ENCODE measurements around the gene PRKAB1. TPM values are rescaled to one million over a fixed set of nuclear protein-coding genes. Genes with fewer than 3 reads are reported as not detected.

PRKAB1 gene
- total and polyA plus RNA-seq, 7 experiments from 2014 or later, result 23.5 to 54.7 (median 43.3) TPM

DNA sequence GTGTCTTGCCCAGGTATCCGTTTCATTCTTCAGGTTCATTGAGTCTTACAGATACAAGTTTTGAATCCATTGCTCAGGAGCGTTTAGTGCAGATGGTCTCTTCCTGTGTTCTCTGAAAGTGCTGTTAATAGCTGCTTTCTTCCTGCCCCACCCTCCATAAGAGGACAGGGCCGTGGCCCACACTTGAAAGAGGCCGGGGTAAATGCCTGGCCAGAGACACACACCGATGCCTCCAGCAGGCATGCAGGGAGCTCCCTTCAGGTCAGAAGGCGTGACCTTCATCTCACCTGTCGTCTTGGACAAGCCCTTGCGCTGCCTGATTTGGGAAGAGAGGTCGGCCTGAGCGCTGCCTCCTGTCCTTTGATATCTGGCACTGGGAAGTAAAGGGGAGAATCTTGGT, 11.6 kb downstream of the PRKAB1 start:
- no peak overlapping the region for H3K27ac Mint-ChIP-seq
- intact Hi-C loops (cut with micrococcal nuclease), result no loop called here
- H3K36me3 ChIP-seq (ENCODE audit: control insufficient read depth in 2 of 3, insufficient read depth in 3 of 3, low read length in 3 of 3), result peaks cover 15 to 77% (median 16%) of the 10 kb centered on the region in 3 experiments
- peaks cover 0 to 26% (median 8%) of the 10 kb centered on the region in 7 donors for H3K4me1 Mint-ChIP-seq
- H3K27me3 Mint-ChIP-seq, result no peaks in the 10 kb centered on the region
- no peak overlapping the region for H3K27ac ChIP-seq (ENCODE audit: low read depth, low read length)
- ChIA-PET POLR2A (no interaction called here), CTCF (interaction anchor here (1.8 kb wide), 1 partner anchor 11 kb away, joined by 4 read pairs; the partner anchor contains the start of gene PRKAB1)
- H3K36me3 Mint-ChIP-seq, result peaks cover 13 to 58% (median 27%) of the 10 kb centered on the region in 5 donors
- H3K4me3 Mint-ChIP-seq, result no peak overlapping the region
- ATAC-seq (no peak), DNase-seq (no peak)
- no peak overlapping the region for H3K4me3 ChIP-seq (ENCODE audit: low read length)
- no peaks in the 10 kb centered on the region for H3K9me3 ChIP-seq (ENCODE audit: control insufficient read depth in 2 of 3, low read length in 3 of 3)
- H3K9me3 Mint-ChIP-seq, result no peaks in the 10 kb centered on the region
- H3K27me3 ChIP-seq (ENCODE audit: control insufficient read depth in 2 of 2, insufficient read depth in 2 of 2, low read length in 2 of 2), result no peaks in the 10 kb centered on the region
- H3K4me1 ChIP-seq (ENCODE audit: control insufficient read depth in 2 of 2, insufficient read depth in 2 of 2, low read length in 2 of 2), result no peaks in the 10 kb centered on the region

GRCh38 chr12:119681111-119681510, 13.2 kb downstream of the PRKAB1 start:
- intact Hi-C loops (cut with micrococcal nuclease), result loop anchor here in 1 of 2 donors (5.0 kb wide), 1 partner anchor 516 kb away; no protein-coding TSS in a partner anchor
- H3K27me3 Mint-ChIP-seq, result no peaks in the 10 kb centered on the region
- no peak overlapping the region for H3K4me3 ChIP-seq (ENCODE audit: low read length)
- no peaks in the 10 kb centered on the region for H3K27me3 ChIP-seq (ENCODE audit: control insufficient read depth in 2 of 2, insufficient read depth in 2 of 2, low read length in 2 of 2)
- ATAC-seq, result no peak
- no peaks in the 10 kb centered on the region for H3K9me3 ChIP-seq (ENCODE audit: control insufficient read depth in 2 of 3, low read length in 3 of 3)
- H3K4me1 ChIP-seq (ENCODE audit: control insufficient read depth in 2 of 2, insufficient read depth in 2 of 2, low read length in 2 of 2), result no peaks in the 10 kb centered on the region
- H3K27ac Mint-ChIP-seq, result peak overlapping the region in 2 of 9 donors; percentile 2 to 36
- peaks cover 7 to 61% (median 14%) of the 10 kb centered on the region in 3 experiments for H3K36me3 ChIP-seq (ENCODE audit: control insufficient read depth in 2 of 3, insufficient read depth in 3 of 3, low read length in 3 of 3)
- H3K4me1 Mint-ChIP-seq, result peaks cover 0 to 21% (median 6%) of the 10 kb centered on the region in 7 donors
- H3K27ac ChIP-seq (ENCODE audit: low read depth, low read length), result no peak overlapping the region
- H3K9me3 Mint-ChIP-seq, result no peaks in the 10 kb centered on the region
- ChIA-PET POLR2A (no interaction called here), CTCF (no interaction called here)
- peaks cover 10 to 48% (median 25%) of the 10 kb centered on the region in 5 donors for H3K36me3 Mint-ChIP-seq
- DNase-seq, result no peak
- H3K4me3 Mint-ChIP-seq, result no peak overlapping the region

GRCh38 chr12:119681728-119682638, 14.1 kb downstream of the PRKAB1 start:
- intact Hi-C loops (cut with micrococcal nuclease), result loop anchor here in 1 of 2 donors (5.0 kb wide), 1 partner anchor 515 kb away; no protein-coding TSS in a partner anchor
- Mint-ChIP-seq H3K9me3 (no peaks in the 10 kb centered on the region), H3K27me3 (no peaks in the 10 kb centered on the region), H3K4me3 (peak overlapping the region in 1 of 10 donors; percentile 56), H3K4me1 (peaks cover 0 to 21% (median 6%) of the 10 kb centered on the region in 7 donors), H3K27ac (peak overlapping the region in 8 of 9 donors; percentile 49 to 89 (median 80)), H3K36me3 (peaks cover 4 to 39% (median 16%) of the 10 kb centered on the region in 5 donors)
- H3K27ac ChIP-seq (ENCODE audit: low read depth, low read length), result no peak overlapping the region
- CTCF ChIA-PET, result interaction anchor here (0.6 kb wide), 1 partner anchor 1274 kb away, joined by 3 read pairs; no protein-coding TSS in a partner anchor
- POLR2A ChIA-PET, result no interaction called here
- H3K9me3 ChIP-seq (ENCODE audit: control insufficient read depth in 2 of 3, low read length in 3 of 3), result no peaks in the 10 kb centered on the region
- H3K27me3 ChIP-seq (ENCODE audit: control insufficient read depth in 2 of 2, insufficient read depth in 2 of 2, low read length in 2 of 2), result no peaks in the 10 kb centered on the region
- DNase-seq (no peak), ATAC-seq (no peak)
- H3K4me3 ChIP-seq (ENCODE audit: low read length), result no peak overlapping the region
- no peaks in the 10 kb centered on the region for H3K4me1 ChIP-seq (ENCODE audit: control insufficient read depth in 2 of 2, insufficient read depth in 2 of 2, low read length in 2 of 2)
- peaks cover 4 to 52% (median 14%) of the 10 kb centered on the region in 3 experiments for H3K36me3 ChIP-seq (ENCODE audit: control insufficient read depth in 2 of 3, insufficient read depth in 3 of 3, low read length in 3 of 3)

GRCh38 chr12:119682639-119683252, 14.8 kb downstream of the PRKAB1 start:
- CTCF ChIA-PET, result interaction anchor here (0.6 kb wide), 1 partner anchor 1275 kb away, joined by 3 read pairs; no protein-coding TSS in a partner anchor
- no peak for DNase-seq
- no peaks in the 10 kb centered on the region for H3K9me3 Mint-ChIP-seq
- POLR2A ChIA-PET, result no interaction called here
- Histone ChIP-seq H3K4me3 (ENCODE audit: low read length) (no peak overlapping the region), H3K27ac (ENCODE audit: low read depth, low read length) (no peak overlapping the region), H3K9me3 (ENCODE audit: control insufficient read depth in 2 of 3, low read length in 3 of 3) (no peaks in the 10 kb centered on the region), H3K4me1 (ENCODE audit: control insufficient read depth in 2 of 2, insufficient read depth in 2 of 2, low read length in 2 of 2) (no peaks in the 10 kb centered on the region), H3K36me3 (ENCODE audit: control insufficient read depth in 2 of 3, insufficient read depth in 3 of 3, low read length in 3 of 3) (peaks cover 4 to 44% (median 14%) of the 10 kb centered on the region in 3 experiments), H3K27me3 (ENCODE audit: control insufficient read depth in 2 of 2, insufficient read depth in 2 of 2, low read length in 2 of 2) (no peaks in the 10 kb centered on the region)
- H3K36me3 Mint-ChIP-seq, result peaks cover 3 to 38% (median 16%) of the 10 kb centered on the region in 5 donors
- peak overlapping the region in 1 of 10 donors; percentile 56 for H3K4me3 Mint-ChIP-seq
- peaks cover 0 to 21% (median 6%) of the 10 kb centered on the region in 7 donors for H3K4me1 Mint-ChIP-seq
- H3K27ac Mint-ChIP-seq, result peak overlapping the region in 8 of 9 donors; percentile 49 to 89 (median 80)
- peak; percentile 56 for ATAC-seq
- intact Hi-C loops (cut with micrococcal nuclease), result loop anchor here in 1 of 2 donors (5.0 kb wide), 1 partner anchor 515 kb away; no protein-coding TSS in a partner anchor
- no peaks in the 10 kb centered on the region for H3K27me3 Mint-ChIP-seq

DNA sequence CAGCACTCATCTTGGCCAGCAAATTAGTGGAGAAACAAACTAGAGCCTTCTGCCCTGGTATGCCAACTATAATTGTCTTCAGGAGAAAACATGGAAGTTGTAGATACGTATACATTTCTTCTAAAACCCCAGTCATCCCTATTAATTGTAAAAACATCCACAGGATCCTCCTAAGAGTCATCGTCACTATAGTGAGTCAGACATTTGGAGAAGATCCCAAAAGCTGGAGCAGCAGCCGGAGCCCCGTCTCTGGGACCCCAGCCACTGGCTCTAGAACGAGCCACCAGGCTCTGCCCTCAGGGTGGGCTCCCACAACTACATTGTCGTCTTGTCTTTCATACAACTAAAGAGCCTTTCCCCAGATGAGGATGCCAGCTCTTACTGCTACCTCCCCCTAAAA, 15.5 kb downstream of the PRKAB1 start:
- Mint-ChIP-seq H3K27ac (peak overlapping the region in 3 of 9 donors; percentile 6 to 66 (median 64)), H3K36me3 (peaks cover 2 to 32% (median 14%) of the 10 kb centered on the region in 5 donors), H3K4me3 (no peak overlapping the region), H3K27me3 (no peaks in the 10 kb centered on the region), H3K4me1 (peaks cover 0 to 20% (median 6%) of the 10 kb centered on the region in 7 donors), H3K9me3 (no peaks in the 10 kb centered on the region)
- CTCF ChIA-PET, result no interaction called here
- no peaks in the 10 kb centered on the region for H3K27me3 ChIP-seq (ENCODE audit: control insufficient read depth in 2 of 2, insufficient read depth in 2 of 2, low read length in 2 of 2)
- no peak for DNase-seq
- no peaks in the 10 kb centered on the region for H3K9me3 ChIP-seq (ENCODE audit: control insufficient read depth in 2 of 3, low read length in 3 of 3)
- H3K27ac ChIP-seq (ENCODE audit: low read depth, low read length), result no peak overlapping the region
- H3K4me1 ChIP-seq (ENCODE audit: control insufficient read depth in 2 of 2, insufficient read depth in 2 of 2, low read length in 2 of 2), result no peaks in the 10 kb centered on the region
- H3K4me3 ChIP-seq (ENCODE audit: low read length), result no peak overlapping the region
- ATAC-seq, result no peak
- intact Hi-C loops (cut with micrococcal nuclease), result loop anchor here in 1 of 2 donors (5.0 kb wide), 1 partner anchor 514 kb away; no protein-coding TSS in a partner anchor
- H3K36me3 ChIP-seq (ENCODE audit: control insufficient read depth in 2 of 3, insufficient read depth in 3 of 3, low read length in 3 of 3), result peaks cover 4 to 37% (median 11%) of the 10 kb centered on the region in 3 experiments
- POLR2A ChIA-PET, result no interaction called here

DNA sequence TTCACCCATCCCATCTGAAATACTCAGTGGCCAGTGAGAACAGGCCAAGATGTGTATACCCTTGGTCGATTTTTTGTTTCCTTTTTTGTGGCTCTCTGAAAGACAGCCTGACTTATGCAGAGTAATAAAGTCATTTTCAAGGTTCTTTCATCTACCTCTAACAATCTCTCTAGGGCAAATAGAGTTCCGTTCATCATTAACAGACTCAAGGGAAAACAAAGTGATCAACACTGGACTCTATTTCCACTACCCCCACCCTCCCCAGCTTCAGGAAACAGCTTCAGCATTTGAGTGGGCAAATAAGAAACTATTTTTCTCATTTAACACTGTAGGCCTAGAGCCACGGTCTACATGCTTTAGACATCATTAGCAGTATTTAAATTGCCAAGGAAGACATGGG, 15.9 kb downstream of the PRKAB1 start:
- ChIA-PET CTCF (no interaction called here), POLR2A (no interaction called here)
- Histone ChIP-seq H3K27me3 (ENCODE audit: control insufficient read depth in 2 of 2, insufficient read depth in 2 of 2, low read length in 2 of 2) (no peaks in the 10 kb centered on the region), H3K36me3 (ENCODE audit: control insufficient read depth in 2 of 3, insufficient read depth in 3 of 3, low read length in 3 of 3) (peaks cover 4 to 33% (median 7%) of the 10 kb centered on the region in 3 experiments), H3K9me3 (ENCODE audit: control insufficient read depth in 2 of 3, low read length in 3 of 3) (no peaks in the 10 kb centered on the region), H3K27ac (ENCODE audit: low read depth, low read length) (no peak overlapping the region), H3K4me3 (ENCODE audit: low read length) (no peak overlapping the region), H3K4me1 (ENCODE audit: control insufficient read depth in 2 of 2, insufficient read depth in 2 of 2, low read length in 2 of 2) (no peaks in the 10 kb centered on the region)
- H3K9me3 Mint-ChIP-seq, result no peaks in the 10 kb centered on the region
- DNase-seq (no peak), ATAC-seq (no peak)
- peaks cover 0 to 18% (median 6%) of the 10 kb centered on the region in 7 donors for H3K4me1 Mint-ChIP-seq
- no peaks in the 10 kb centered on the region for H3K27me3 Mint-ChIP-seq
- H3K27ac Mint-ChIP-seq, result peak overlapping the region in 1 of 9 donors; percentile 6
- intact Hi-C loops (cut with micrococcal nuclease), result loop anchor here in 1 of 2 donors (5.0 kb wide), 1 partner anchor 513 kb away; no protein-coding TSS in a partner anchor
- H3K36me3 Mint-ChIP-seq, result peaks cover 0 to 28% (median 12%) of the 10 kb centered on the region in 5 donors
- H3K4me3 Mint-ChIP-seq, result no peak overlapping the region
